Measurements from ENCODE around the gene MKNK1.

Gene MKNK1

GRCh38 chr1:46549697-46550681, 54.1 kb downstream of the MKNK1 start:
- peak; percentile 57 for DNase-seq
- no peak overlapping the region for H3K4me3 Mint-ChIP-seq
- H3K4me1 Mint-ChIP-seq, result peaks cover 19% of the 10 kb centered on the region
- peaks cover 67% of the 10 kb centered on the region for H3K27me3 Mint-ChIP-seq (ENCODE audit: low read depth, poor library complexity)
- H3K36me3 Mint-ChIP-seq (ENCODE audit: low read depth), result no peaks in the 10 kb centered on the region
- TF ChIP-seq, protein P1, sequence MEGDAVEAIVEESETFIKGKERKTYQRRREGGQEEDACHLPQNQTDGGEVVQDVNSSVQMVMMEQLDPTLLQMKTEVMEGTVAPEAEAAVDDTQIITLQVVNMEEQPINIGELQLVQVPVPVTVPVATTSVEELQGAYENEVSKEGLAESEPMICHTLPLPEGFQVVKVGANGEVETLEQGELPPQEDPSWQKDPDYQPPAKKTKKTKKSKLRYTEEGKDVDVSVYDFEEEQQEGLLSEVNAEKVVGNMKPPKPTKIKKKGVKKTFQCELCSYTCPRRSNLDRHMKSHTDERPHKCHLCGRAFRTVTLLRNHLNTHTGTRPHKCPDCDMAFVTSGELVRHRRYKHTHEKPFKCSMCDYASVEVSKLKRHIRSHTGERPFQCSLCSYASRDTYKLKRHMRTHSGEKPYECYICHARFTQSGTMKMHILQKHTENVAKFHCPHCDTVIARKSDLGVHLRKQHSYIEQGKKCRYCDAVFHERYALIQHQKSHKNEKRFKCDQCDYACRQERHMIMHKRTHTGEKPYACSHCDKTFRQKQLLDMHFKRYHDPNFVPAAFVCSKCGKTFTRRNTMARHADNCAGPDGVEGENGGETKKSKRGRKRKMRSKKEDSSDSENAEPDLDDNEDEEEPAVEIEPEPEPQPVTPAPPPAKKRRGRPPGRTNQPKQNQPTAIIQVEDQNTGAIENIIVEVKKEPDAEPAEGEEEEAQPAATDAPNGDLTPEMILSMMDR (IDR thresholded peaks at IDR 0.05), result no peak
- H3K9me3 Mint-ChIP-seq, result peaks cover under 1% of the 10 kb centered on the region
- H3K27ac Mint-ChIP-seq, result peak overlapping the region; percentile 96

GRCh38 chr1:46547481-46548383, 56.3 kb downstream of the MKNK1 start:
- DNase-seq, result no peak
- no peak overlapping the region for H3K27ac Mint-ChIP-seq

GRCh38 chr1:46546210-46546609, 57.9 kb downstream of the MKNK1 start:
- Mint-ChIP-seq H3K36me3 (ENCODE audit: low read depth) (no peaks in the 10 kb centered on the region), H3K9me3 (peaks cover 4% of the 10 kb centered on the region), H3K27me3 (ENCODE audit: low read depth, poor library complexity) (peaks cover 90% of the 10 kb centered on the region), H3K4me1 (peaks cover 29% of the 10 kb centered on the region), H3K27ac (no peak overlapping the region), H3K4me3 (no peak overlapping the region)
- no peak for DNase-seq
- TF ChIP-seq, protein P1 (IDR thresholded peaks at IDR 0.05), result no peak

More at GRCh38 chr1:46547481-46548383, 56.3 kb downstream of the MKNK1 start:
- peaks cover 29% of the 10 kb centered on the region for H3K4me1 Mint-ChIP-seq
- no peak overlapping the region for H3K4me3 Mint-ChIP-seq
- H3K36me3 Mint-ChIP-seq (ENCODE audit: low read depth), result no peaks in the 10 kb centered on the region
- peaks cover 4% of the 10 kb centered on the region for H3K9me3 Mint-ChIP-seq
- TF ChIP-seq, protein P1 (IDR thresholded peaks at IDR 0.05), result peak; percentile 34
- H3K27me3 Mint-ChIP-seq (ENCODE audit: low read depth, poor library complexity), result peaks cover 83% of the 10 kb centered on the region

DNA sequence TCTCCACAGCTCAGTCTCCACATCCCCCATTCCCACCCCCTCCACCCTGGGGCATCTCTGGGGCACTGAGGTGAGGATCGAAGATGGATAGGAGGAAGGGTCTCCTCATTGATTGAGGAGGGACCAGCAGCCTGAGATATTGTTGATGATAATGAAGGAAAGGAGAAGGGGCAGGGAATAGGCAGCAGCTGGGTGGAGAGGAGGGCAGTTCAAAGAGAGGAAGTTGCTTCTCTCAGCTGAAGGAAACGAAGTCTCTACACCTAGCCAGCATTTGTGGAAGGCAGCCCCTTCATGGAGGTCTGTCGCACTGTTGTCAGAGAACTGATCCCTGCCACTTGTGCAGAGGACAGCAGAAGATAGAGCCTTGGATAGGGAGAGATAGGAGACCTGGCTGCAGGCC, 58.3 kb downstream of the MKNK1 start:
- Mint-ChIP-seq H3K9me3 (peaks cover 4% of the 10 kb centered on the region), H3K27me3 (ENCODE audit: low read depth, poor library complexity) (peaks cover 90% of the 10 kb centered on the region), H3K36me3 (ENCODE audit: low read depth) (no peaks in the 10 kb centered on the region), H3K4me1 (peaks cover 27% of the 10 kb centered on the region), H3K4me3 (no peak overlapping the region), H3K27ac (no peak overlapping the region)
- TF ChIP-seq, protein P1 (IDR thresholded peaks at IDR 0.05), result no peak
- DNase-seq, result no peak

- Mint-ChIP-seq H3K4me3 (no peak overlapping the region), H3K27me3 (ENCODE audit: low read depth, poor library complexity) (peaks cover 90% of the 10 kb centered on the region), H3K27ac (no peak overlapping the region), H3K9me3 (peaks cover 4% of the 10 kb centered on the region), H3K4me1 (peaks cover 17% of the 10 kb centered on the region), H3K36me3 (ENCODE audit: low read depth) (no peaks in the 10 kb centered on the region)
- TF ChIP-seq, protein P1 (IDR thresholded peaks at IDR 0.05), result no peak
- DNase-seq, result no peak
Measured at GRCh38 chr1:46544561-46545240, 59.4 kb downstream of the MKNK1 start.
